AG09309 (cell line): Measurements from ENCODE around the gene XPO1.
"Not testable (repeated sequence)": the region's sequence is repeated elsewhere in the genome, so short reads cannot be mapped to it uniquely, and the experiment has no call there.

Source experiments
- DNase-seq: peaks from one replicate; pipeline ENCODE4 v3.0.0-alpha.2; 2010; ENCODE audit warnings: low read depth
- H3K4me3 ChIP-seq: 2 replicates; pipeline ENCODE4 v1.5.1; 2011; ENCODE audit warnings: mild to moderate bottlenecking, low read depth, low read length, moderate library complexity; ENCODE audit not compliant: control insufficient read depth
- TF ChIP-seq, protein P1 (sequence below): IDR thresholded peaks from 2 replicates; pipeline ENCODE4 v1.5.1; 2011; ENCODE audit warnings: mild to moderate bottlenecking, low read depth, low read length, inconsistent platforms; ENCODE audit not compliant: insufficient read depth, control insufficient read depth; ENCODE audit errors: missing control alignments

XPO1 gene, protein sequence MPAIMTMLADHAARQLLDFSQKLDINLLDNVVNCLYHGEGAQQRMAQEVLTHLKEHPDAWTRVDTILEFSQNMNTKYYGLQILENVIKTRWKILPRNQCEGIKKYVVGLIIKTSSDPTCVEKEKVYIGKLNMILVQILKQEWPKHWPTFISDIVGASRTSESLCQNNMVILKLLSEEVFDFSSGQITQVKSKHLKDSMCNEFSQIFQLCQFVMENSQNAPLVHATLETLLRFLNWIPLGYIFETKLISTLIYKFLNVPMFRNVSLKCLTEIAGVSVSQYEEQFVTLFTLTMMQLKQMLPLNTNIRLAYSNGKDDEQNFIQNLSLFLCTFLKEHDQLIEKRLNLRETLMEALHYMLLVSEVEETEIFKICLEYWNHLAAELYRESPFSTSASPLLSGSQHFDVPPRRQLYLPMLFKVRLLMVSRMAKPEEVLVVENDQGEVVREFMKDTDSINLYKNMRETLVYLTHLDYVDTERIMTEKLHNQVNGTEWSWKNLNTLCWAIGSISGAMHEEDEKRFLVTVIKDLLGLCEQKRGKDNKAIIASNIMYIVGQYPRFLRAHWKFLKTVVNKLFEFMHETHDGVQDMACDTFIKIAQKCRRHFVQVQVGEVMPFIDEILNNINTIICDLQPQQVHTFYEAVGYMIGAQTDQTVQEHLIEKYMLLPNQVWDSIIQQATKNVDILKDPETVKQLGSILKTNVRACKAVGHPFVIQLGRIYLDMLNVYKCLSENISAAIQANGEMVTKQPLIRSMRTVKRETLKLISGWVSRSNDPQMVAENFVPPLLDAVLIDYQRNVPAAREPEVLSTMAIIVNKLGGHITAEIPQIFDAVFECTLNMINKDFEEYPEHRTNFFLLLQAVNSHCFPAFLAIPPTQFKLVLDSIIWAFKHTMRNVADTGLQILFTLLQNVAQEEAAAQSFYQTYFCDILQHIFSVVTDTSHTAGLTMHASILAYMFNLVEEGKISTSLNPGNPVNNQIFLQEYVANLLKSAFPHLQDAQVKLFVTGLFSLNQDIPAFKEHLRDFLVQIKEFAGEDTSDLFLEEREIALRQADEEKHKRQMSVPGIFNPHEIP (N-terminal part only)

DNA sequence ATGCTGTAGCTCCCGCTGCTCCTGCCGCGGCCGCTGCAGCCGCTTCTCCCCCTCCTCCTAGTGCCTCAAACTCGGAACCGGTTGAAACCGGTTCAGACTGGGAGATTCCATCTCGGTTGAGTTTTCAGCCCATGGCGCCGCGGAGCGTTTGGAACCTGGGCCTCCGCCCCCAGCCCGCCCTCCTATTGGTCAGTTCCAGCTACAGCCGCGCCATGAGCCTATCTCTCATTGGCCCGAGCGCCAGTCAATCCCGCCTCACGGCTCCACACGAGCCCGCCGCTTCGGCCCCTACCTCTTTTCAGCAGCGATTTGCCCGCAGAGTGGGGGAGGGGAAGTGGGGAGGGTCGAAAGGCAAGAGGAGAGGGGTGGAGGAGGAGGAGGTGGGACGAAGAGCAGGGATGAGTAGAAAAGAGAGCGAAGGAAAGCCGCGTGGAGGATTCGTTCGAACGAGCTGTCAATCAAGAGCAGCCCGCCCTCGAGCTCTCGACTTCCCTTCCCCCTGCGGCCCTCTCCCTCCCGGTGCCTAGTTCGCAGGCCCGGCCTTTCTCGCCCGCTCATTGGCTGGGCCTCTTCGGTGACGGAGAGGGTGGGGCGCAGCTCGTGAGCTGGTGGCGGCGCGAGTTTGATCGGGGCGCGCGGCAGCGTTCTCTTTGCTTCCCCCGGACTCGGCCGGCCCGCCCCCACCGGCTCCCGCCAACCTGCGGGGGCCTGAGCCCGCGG is at the start of gene XPO1:
Gene XPO1 (minus strand): TSS at position 157 of the 720 bp plus-strand sequence. CDS start 4,459 bp downstream, outside the sequence.
- TF ChIP-seq, protein P1, sequence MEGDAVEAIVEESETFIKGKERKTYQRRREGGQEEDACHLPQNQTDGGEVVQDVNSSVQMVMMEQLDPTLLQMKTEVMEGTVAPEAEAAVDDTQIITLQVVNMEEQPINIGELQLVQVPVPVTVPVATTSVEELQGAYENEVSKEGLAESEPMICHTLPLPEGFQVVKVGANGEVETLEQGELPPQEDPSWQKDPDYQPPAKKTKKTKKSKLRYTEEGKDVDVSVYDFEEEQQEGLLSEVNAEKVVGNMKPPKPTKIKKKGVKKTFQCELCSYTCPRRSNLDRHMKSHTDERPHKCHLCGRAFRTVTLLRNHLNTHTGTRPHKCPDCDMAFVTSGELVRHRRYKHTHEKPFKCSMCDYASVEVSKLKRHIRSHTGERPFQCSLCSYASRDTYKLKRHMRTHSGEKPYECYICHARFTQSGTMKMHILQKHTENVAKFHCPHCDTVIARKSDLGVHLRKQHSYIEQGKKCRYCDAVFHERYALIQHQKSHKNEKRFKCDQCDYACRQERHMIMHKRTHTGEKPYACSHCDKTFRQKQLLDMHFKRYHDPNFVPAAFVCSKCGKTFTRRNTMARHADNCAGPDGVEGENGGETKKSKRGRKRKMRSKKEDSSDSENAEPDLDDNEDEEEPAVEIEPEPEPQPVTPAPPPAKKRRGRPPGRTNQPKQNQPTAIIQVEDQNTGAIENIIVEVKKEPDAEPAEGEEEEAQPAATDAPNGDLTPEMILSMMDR, result no peak
- DNase-seq, result peak; percentile 98
- peak within 1 kb of the TSS; percentile 82 for H3K4me3 ChIP-seq

DNA sequence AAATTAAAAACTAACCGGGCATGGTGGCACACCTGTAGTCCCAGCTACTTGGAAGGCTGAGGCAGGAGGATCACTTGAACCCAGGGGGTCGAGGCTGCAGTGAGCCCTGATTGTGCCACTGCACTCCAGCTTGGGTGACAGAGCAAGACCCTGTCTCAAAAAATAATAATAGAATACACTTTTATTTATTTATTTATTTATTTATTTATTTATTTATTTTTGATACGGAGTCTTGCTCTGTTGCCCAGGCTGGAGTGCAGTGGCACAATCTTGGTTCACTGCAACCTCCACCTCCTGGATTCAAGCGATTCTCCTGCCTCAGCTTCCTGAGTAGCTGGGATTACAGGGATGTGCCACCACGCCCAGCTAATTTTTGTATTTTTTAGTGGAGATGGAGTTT is 48.8 kb upstream of the XPO1 start:
- H3K4me3 ChIP-seq, DNase-seq: not testable (repeated sequence)

DNA sequence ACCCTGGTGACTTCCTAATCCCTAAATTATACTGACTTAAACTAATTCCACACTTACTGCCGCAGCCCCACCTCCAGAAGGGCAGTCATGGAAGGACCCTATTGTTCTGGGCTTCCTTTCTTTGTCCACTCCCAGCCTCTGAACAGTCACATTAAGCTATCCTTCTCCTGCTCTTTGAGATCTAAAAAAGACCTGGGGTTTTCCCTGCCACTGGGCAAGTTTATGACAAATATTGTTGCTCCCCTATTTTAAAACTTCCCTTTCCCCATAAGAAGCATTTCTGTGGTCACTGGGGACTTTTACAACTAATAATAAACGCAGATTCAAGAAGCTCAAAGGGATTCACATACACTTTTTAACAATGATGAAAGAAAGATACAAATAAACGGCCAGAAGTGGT is 47.2 kb upstream of the XPO1 start:
- H3K4me3 ChIP-seq, result no peak overlapping the region
- TF ChIP-seq, protein P1, result no peak
- no peak for DNase-seq

DNA sequence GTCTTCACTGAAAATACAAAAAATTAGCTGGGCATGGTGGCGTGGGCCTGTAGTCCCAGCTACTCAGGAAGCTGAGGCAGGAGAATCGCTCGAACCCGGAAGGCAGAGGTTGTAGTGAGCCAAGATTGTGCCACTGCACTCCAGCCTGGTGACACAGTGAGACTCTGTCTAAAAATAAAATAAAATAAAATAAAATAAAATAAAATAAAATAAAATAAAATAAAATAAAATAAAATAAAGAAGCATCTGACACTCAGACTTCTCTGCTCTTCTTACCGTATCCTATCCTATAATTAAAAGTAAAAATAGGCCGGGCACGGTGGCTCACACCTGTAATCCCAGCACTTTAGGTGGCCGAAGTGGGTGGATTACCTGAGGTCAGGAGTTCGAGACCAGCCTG is 46.2 kb upstream of the XPO1 start:
- not testable (repeated sequence) for H3K4me3 ChIP-seq, DNase-seq

DNA sequence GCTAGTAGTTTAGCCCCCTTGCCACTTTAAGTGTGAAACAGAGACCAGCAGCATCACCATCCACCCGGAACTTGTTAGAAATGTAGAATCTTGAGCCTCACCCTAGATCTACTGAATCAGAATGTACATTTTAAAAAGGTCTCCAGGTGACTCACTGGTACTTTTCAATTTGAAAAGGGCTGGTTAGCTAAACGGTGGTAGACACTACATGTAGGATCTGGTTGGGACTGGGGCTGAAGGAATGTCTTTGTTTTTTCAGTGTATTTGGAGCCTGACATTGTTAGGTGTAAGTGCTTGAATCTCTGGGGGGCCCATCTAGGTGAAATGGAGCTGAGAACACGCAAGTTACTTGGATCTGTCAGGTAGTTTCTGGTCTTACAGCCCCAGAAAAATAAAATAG is 44.0 kb upstream of the XPO1 start:
- TF ChIP-seq, protein P1, result no peak
- H3K4me3 ChIP-seq, result no peak overlapping the region
- no peak for DNase-seq

DNA sequence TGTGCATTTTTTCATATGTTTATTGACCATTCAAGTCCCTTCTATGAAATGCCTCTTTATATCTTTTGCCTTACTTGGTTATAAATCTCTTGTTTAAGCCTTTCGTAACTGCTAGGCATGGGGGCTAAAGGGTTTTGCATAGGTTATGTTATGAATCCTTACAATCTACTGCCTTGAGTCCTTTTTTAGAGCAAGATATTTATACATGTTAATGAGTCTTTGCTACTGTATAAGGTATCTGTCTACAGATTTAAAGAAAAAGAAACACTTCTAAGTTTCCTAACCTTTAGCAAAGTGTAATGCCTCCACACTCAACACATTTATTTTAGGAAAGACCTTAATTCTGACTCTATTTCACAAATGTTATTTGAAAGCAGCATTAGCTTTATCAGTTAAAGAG is 43.6 kb upstream of the XPO1 start:
- H3K4me3 ChIP-seq, result no peak overlapping the region
- DNase-seq, result no peak

DNA sequence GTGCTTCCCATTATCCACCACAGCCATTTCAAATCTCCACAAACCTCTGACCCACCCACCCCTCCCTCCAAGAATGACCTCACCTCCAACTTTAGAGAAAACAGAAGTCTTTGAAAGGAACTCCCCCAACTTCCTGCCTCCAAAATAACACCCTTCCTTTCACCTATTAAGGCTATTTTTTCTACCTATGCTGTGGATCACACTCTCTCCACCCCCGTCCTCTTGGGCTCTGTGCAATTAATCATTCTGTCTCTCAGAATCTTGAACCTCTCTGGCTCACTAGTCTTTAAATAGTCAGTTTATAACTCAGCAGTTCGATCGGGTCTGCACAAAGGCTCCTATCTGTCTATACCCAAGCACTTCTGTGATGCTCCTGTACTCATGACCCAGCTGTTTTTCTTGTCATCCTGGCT is 37.3 kb upstream of the XPO1 start:
- no peak overlapping the region for H3K4me3 ChIP-seq
- DNase-seq, result no peak
- TF ChIP-seq, protein P1, result no peak

More for the DNA sequence above, 43.6 kb upstream of the XPO1 start:
- TF ChIP-seq, protein P1, result no peak
